PC-9 (cell line): ENCODE measurements around the gene AHDC1. TPM values are rescaled to one million over a fixed set of nuclear protein-coding genes. Genes with fewer than 3 reads are reported as not detected.
A peak's percentile ranks its signal among the peaks of the same experiment; 100 is the strongest.

Experiments used
- Bru-seq: library from RNA; stranded (reverse); fragments of 400-500 nt; gene quantifications from one replicate; lab custom pipeline; 2021; lab: Mats Ljungman, UMichigan
- BruChase-seq, 2 experiments: library from RNA; stranded (reverse); fragments of 400-500 nt; gene quantifications; one replicate each; lab custom pipeline; 2021; lab: Mats Ljungman, UMichigan
- BruUV-seq: library from RNA; stranded (reverse); fragments of 400-500 nt; replicated peaks from 2 replicates; lab custom pipeline; 2021; lab: Mats Ljungman, UMichigan
- CTCF ChIA-PET: fragments of 300-600 bp; sonication (Branson Sonifier 250); formaldehyde crosslinking; loops from one replicate; lab custom pipeline; 2022; ENCODE audit warnings: antibody characterized with exemption; lab: Charles Lee
- POLR2A ChIA-PET: fragments of 300-600 bp; sonication (Branson Sonifier 250); formaldehyde crosslinking; loops from one replicate; lab custom pipeline; 2022; ENCODE audit warnings: antibody characterized with exemption; ENCODE audit not compliant: unreplicated experiment; lab: Charles Lee
- DNase-seq, 2 experiments: peaks; one replicate each; pipeline versions ENCODE4 v3.0.0 to v3.0.0-alpha.2; 2015 to 2022; ENCODE audit warnings: mixed read lengths in 1 of 2
- H2AFZ ChIP-seq: fragments of 200-600 bp; sonication (generic); 2 replicates; pipeline ENCODE4 v1.8.1; 2017; ENCODE audit warnings: antibody characterized with exemption
- H3F3A ChIP-seq: fragments of 200-600 bp; sonication (generic); 2 replicates; pipeline ENCODE4 v1.8.1; 2017; ENCODE audit warnings: antibody characterized with exemption, mild to moderate bottlenecking, low read depth; ENCODE audit not compliant: insufficient read depth
- H3K27ac ChIP-seq: fragments of 200-600 bp; sonication (generic); 2 replicates; pipeline ENCODE4 v1.6.1; 2016; ENCODE audit warnings: mixed run types
- H3K27me3 ChIP-seq: fragments of 200-600 bp; sonication (generic); 2 replicates; pipeline ENCODE4 v1.6.1; 2016; ENCODE audit warnings: low read depth, mixed run types; ENCODE audit not compliant: insufficient read depth
- H3K36me3 ChIP-seq: fragments of 200-600 bp; sonication (generic); 2 replicates; pipeline ENCODE4 v1.6.1; 2016; ENCODE audit warnings: low read depth, mixed run types
- H3K4me1 ChIP-seq: fragments of 200-600 bp; sonication (generic); replicated peaks from 2 replicates; pipeline ENCODE4 v1.6.1; 2016; ENCODE audit warnings: mixed run types; ENCODE audit not compliant: insufficient read depth
- H3K4me2 ChIP-seq: fragments of 200-600 bp; sonication (generic); 2 replicates; pipeline ENCODE4 v1.6.1; 2017; ENCODE audit warnings: mixed run types
- H3K4me3 ChIP-seq: fragments of 200-600 bp; sonication (generic); 2 replicates; pipeline ENCODE4 v1.6.1; 2016; ENCODE audit warnings: mixed run types
- H3K79me2 ChIP-seq: fragments of 200-600 bp; sonication (generic); 2 replicates; pipeline ENCODE4 v1.6.1; 2017; ENCODE audit warnings: low read depth, mixed run types
- H3K9me2 ChIP-seq: fragments of 200-600 bp; sonication (generic); 2 replicates; pipeline ENCODE4 v1.8.1; 2017; ENCODE audit warnings: mild to moderate bottlenecking; ENCODE audit not compliant: insufficient read depth
- H3K9me3 ChIP-seq: fragments of 200-600 bp; sonication (generic); 2 replicates; pipeline ENCODE4 v1.8.1; 2016; ENCODE audit warnings: low read depth; ENCODE audit not compliant: insufficient read depth
- H4K20me1 ChIP-seq: fragments of 200-600 bp; sonication (generic); 2 replicates; pipeline ENCODE4 v1.8.1; 2017; ENCODE audit not compliant: insufficient read depth
- CTCF ChIP-seq: fragments of 200-600 bp; sonication (generic); conservative IDR thresholded peaks from 2 replicates; pipeline ENCODE4 v1.6.1; 2017; ENCODE audit warnings: mixed run types, antibody characterized with exemption, mild to moderate bottlenecking, moderate library complexity
- EZH2 ChIP-seq: fragments of 200-600 bp; sonication (generic); IDR thresholded peaks from 2 replicates; pipeline ENCODE4 v1.8.0; 2017; ENCODE audit warnings: antibody characterized with exemption, low read depth
- intact Hi-C: fragments of 100-400 bp; cut with micrococcal nuclease; formaldehyde crosslinking; loops from one replicate; pipeline ENCODE4 v1.10.0; 2022; ENCODE audit not compliant: unreplicated experiment
- long read RNA-seq: library from polyadenylated mRNA; stranded (forward); transcript quantifications from one replicate; pipeline ENCODE4 v2.0.0, GENCODE V29; 2022
- total RNA-seq: library from RNA; stranded (reverse); gene quantifications from 2 replicates; pipeline ENCODE4 v1.2.3, GENCODE V29; 2021

Gene AHDC1
- total RNA-seq (45.9 and 48.8 TPM in 2 replicates), Bru-seq, nascent RNA (percentile 68 among the genes with signal in this experiment), BruChase-seq, experiment 1, labeled RNA remaining after a 2-hour chase (percentile 74 among the genes with signal in this experiment), BruChase-seq, experiment 2, labeled RNA remaining after a 6-hour chase (percentile 68 among the genes with signal in this experiment)
- long read RNA-seq, partial matches to known transcripts = 11 of 17 reads
- long read RNA-seq, other reads (novel, unspliced or antisense) = 6 of 17 reads

- no peaks in the 10 kb centered on the region for H3K27me3 ChIP-seq
- CTCF ChIA-PET = interaction anchor here (0.6 to 3.6 kb wide), 6 partner anchors 38 to 213 kb away, joined by 3 to 31 read pairs (median 8); no protein-coding TSS in a partner anchor
- H3K4me1 ChIP-seq = peaks cover 13% of the 10 kb centered on the region
- peaks cover 34% of the 10 kb centered on the region for H3K79me2 ChIP-seq
- H2AFZ ChIP-seq = peak within 1 kb of the TSS; percentile 75
- no peak for TF ChIP-seq EZH2
- no peak for TF ChIP-seq CTCF
- H3K4me3 ChIP-seq = peak within 1 kb of the TSS; percentile 71
- peaks cover 3% of the 10 kb centered on the region; the same call in 1 of the 2 replicates for H3F3A ChIP-seq
- intact Hi-C loops = loop anchor here (2.0 to 5.0 kb wide), 2 partner anchors 35 to 187 kb away; no protein-coding TSS in a partner anchor
- BruUV-seq = no TSS peak
- peak; percentile 65 to 88 for DNase-seq
- H3K4me2 ChIP-seq = peak within 1 kb of the TSS; percentile 90
- POLR2A ChIA-PET = interaction anchor here (0.5 to 1.0 kb wide), 5 partner anchors 47 to 202 kb away, joined by 6 to 12 read pairs (median 9); no protein-coding TSS in a partner anchor
- H3K9me2 ChIP-seq = no peaks in the 10 kb centered on the region
- no peak within 1 kb of the TSS for H3K27ac ChIP-seq
- no peaks in the 10 kb centered on the region for H3K36me3 ChIP-seq
- H3K9me3 ChIP-seq = no peaks in the 10 kb centered on the region
- H4K20me1 ChIP-seq = peaks cover 12% of the 10 kb centered on the region
These were observed at the start of gene AHDC1 for GRCh38 chr1:27603681-27604578. TSS of gene AHDC1 (minus strand) at chr1:27604144. CDS start at chr1:27552115, 52,029 bp downstream.

- TF ChIP-seq EZH2 = no peak
- TF ChIP-seq CTCF = no peak
- intact Hi-C loops = no loop called here
- CTCF ChIA-PET = no interaction called here
- Histone ChIP-seq H3K36me3 (no peaks in the 10 kb centered on the region), H3K4me2 (no peak overlapping the region), H4K20me1 (no peaks in the 10 kb centered on the region), H3K79me2 (no peaks in the 10 kb centered on the region), H3K4me1 (peaks cover 14% of the 10 kb centered on the region), H3K4me3 (no peak overlapping the region), H3K27ac (no peak overlapping the region), H3K27me3 (no peaks in the 10 kb centered on the region), H2AFZ (no peak overlapping the region), H3K9me2 (no peaks in the 10 kb centered on the region), H3K9me3 (no peaks in the 10 kb centered on the region), H3F3A (0 out of 2 replicates have a peak, but pooled peaks cover 5% of the 10 kb centered on the region)
- no peak for DNase-seq
- no TSS peak for BruUV-seq
- POLR2A ChIA-PET = no interaction called here
These were observed 48.3 kb upstream of the AHDC1 start for GRCh38 chr1:27652111-27652864.
